ENCODE results near the gene NRF1.
A peak's percentile ranks its signal among the peaks of the same experiment; 100 is the strongest.

NRF1 gene

GRCh38 chr7:129775695-129776361 lies 164.3 kb downstream of the NRF1 start:
- no peak overlapping the region for H3K4me3 ChIP-seq (ENCODE audit: low read depth, low read length)
- DNase-seq (ENCODE audit: low read depth): no peak

DNA sequence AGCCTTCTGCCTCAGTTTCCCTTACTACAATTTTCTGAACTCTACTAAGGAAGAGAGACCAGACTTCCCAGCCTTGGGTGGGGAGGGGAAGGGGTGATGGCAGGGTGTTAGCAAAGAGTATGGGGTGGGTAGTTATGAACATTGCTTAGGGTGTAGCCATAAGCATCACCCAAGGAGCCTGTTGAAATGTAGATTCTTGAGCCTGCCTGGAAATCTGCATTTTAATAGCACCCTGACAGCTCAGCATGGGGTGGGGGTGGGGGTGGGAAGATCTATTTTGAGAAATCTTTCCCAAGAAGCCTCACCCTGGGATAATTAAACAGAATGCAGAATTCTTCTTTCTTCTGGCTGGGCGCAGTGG lies 164.8 kb downstream of the NRF1 start:
- no peak overlapping the region for H3K4me3 ChIP-seq (ENCODE audit: low read depth, low read length)
- DNase-seq (ENCODE audit: low read depth): no peak

DNA sequence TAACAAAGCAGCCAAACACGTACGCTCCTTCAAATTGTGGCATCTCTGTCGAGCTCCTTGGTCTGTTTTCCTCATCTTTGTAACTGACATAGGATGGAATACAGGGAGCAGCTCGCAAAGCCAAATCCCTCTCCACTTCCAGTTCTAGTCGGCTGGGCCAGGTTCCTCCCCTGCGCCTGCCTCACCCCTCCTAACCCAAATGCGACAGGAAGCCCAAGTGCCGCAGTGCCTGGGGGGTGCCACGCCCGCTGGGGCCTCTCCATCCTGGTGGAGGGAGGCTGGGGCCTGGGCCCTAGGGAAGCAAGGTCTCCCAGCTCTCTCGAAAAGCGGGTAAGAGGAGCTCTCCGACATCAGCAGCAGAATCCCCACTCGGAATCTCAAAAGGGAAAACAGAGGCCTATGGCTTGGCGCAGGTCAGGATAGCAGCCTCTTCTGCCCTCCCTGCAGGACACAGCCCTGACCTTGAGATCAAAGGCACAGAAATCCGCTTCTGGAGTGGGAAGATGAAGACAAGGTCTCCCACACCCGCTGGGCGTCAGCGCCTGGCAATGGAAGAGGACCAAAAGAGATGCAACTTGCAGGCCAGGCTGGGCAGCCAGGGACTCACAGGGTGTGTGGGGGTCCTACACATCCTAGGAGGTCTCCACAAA lies 165.8 kb downstream of the NRF1 start:
- H3K4me3 ChIP-seq (ENCODE audit: low read depth, low read length): no peak overlapping the region
- no peak for DNase-seq (ENCODE audit: low read depth)

GRCh38 chr7:129777993-129778769 lies 166.7 kb downstream of the NRF1 start:
- DNase-seq (ENCODE audit: low read depth): no peak
- no peak overlapping the region for H3K4me3 ChIP-seq (ENCODE audit: low read depth, low read length)

GRCh38 chr7:129778770-129779601 lies 167.5 kb downstream of the NRF1 start:
- peak overlapping the region; percentile 31 for H3K4me3 ChIP-seq (ENCODE audit: low read depth, low read length)
- no peak for DNase-seq (ENCODE audit: low read depth)

DNA sequence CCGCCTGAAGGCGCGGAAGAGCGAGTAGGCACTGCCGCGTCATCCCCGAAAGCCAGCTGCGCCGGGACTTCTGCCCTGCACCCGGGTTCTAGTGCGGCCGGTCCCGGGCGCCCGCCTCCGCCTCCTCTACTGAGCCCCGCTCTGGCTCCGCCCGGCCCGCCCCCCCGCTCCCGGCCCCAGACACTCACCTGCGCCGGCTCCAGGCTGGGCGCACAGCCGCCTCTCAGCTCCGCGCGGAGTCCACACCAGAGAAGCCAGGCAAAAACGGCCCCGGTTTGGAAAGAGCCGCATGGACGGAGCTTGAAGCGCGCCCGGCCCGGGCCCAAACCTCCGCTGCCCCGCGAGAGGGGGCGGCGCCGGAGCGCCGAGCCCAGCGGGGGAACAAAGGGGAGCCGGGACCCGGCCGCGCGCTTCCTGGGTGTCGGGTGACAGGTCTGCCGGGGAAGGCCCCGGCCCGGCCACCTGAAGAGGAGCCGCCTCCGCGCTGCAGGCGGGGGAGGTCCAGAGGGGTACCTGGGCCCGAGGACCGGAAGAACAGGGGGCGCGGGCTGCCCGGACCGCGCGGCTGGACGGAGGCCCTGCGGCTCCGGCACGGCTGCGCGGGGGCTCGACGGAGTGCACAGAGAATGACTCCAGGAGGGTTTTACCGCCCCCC lies 168.2 kb downstream of the NRF1 start:
- peak overlapping the region; percentile 31 for H3K4me3 ChIP-seq (ENCODE audit: low read depth, low read length)
- DNase-seq (ENCODE audit: low read depth): no peak

DNA sequence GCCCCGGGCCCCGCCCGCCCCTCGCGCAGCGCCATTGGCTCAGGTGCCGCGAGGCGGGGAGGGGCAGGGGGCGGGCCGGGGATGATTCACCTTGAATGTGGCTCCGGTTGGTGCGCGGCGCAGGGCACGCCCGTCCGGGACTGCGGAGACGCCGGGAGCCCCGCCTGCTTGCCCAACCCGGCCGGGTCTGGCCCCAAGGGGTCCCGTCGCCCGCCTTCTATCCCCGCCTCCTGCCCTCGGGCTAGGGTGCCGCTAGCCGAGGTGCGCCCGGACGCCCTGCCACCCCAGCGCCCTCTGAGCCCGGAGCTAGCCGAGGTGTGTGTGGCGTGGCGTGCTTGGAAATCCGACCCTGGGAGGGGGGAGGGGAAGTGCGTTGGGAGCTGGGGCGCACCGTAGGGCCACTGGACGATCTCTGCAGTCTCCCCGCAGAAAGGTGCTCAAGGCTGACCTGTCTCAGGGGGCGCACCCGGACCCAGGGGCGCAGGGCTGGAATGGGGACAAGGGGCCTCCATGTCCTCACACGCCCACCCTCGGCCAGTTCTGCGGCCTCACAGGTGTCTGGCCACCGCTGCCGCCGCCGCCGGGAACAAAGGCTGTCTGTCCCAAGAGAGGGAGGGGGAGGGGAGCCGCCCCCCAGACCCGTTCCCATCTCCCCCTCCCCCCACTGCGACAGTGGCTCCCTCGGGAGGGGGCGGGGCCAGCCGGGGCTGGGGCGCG lies 168.9 kb downstream of the NRF1 start:
- DNase-seq (ENCODE audit: low read depth): no peak

GRCh38 chr7:129780974-129781927 lies 169.7 kb downstream of the NRF1 start:
- H3K4me3 ChIP-seq (ENCODE audit: low read depth, low read length): no peak overlapping the region
- DNase-seq (ENCODE audit: low read depth): no peak

More for the DNA sequence above, 168.9 kb downstream of the NRF1 start:
- H3K4me3 ChIP-seq (ENCODE audit: low read depth, low read length): peak overlapping the region; percentile 5

GRCh38 chr7:129781928-129782817 lies 170.7 kb downstream of the NRF1 start:
- H3K4me3 ChIP-seq (ENCODE audit: low read depth, low read length): no peak overlapping the region
- no peak for DNase-seq (ENCODE audit: low read depth)

GRCh38 chr7:129782818-129783583 lies 171.5 kb downstream of the NRF1 start:
- no peak for DNase-seq (ENCODE audit: low read depth)
- H3K4me3 ChIP-seq (ENCODE audit: low read depth, low read length): no peak overlapping the region

DNA sequence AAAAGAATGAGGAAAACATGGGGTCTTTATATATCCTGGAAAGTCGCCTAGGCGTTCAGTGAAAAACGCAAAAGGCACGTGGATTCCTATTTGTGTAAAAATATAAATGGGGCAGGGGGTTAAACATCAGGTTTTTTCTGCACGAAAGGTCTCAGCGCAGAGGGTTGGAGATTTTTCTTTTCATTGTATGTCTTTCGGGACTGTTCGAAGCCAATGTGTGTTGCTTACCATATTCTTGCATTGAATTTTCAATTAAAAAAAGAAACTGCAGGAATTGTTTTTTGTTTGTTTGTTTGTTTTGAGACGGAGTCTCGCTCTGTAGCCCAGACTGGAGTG lies 172.0 kb downstream of the NRF1 start:
- DNase-seq (ENCODE audit: low read depth): no peak
- H3K4me3 ChIP-seq (ENCODE audit: low read depth, low read length): no peak overlapping the region

- no peak overlapping the region for H3K4me3 ChIP-seq (ENCODE audit: low read depth, low read length)
- no peak for DNase-seq (ENCODE audit: low read depth)
Observed at GRCh38 chr7:129784437-129784782, 172.9 kb downstream of the NRF1 start.

- DNase-seq (ENCODE audit: low read depth): no peak
- no peak overlapping the region for H3K4me3 ChIP-seq (ENCODE audit: low read depth, low read length)
Observed at GRCh38 chr7:129784783-129785684, 173.5 kb downstream of the NRF1 start.

GRCh38 chr7:129785685-129786514 lies 174.4 kb downstream of the NRF1 start:
- no peak for DNase-seq (ENCODE audit: low read depth)
- H3K4me3 ChIP-seq (ENCODE audit: low read depth, low read length): no peak overlapping the region
